Measurements from ENCODE around the gene TJP1.

DNA sequence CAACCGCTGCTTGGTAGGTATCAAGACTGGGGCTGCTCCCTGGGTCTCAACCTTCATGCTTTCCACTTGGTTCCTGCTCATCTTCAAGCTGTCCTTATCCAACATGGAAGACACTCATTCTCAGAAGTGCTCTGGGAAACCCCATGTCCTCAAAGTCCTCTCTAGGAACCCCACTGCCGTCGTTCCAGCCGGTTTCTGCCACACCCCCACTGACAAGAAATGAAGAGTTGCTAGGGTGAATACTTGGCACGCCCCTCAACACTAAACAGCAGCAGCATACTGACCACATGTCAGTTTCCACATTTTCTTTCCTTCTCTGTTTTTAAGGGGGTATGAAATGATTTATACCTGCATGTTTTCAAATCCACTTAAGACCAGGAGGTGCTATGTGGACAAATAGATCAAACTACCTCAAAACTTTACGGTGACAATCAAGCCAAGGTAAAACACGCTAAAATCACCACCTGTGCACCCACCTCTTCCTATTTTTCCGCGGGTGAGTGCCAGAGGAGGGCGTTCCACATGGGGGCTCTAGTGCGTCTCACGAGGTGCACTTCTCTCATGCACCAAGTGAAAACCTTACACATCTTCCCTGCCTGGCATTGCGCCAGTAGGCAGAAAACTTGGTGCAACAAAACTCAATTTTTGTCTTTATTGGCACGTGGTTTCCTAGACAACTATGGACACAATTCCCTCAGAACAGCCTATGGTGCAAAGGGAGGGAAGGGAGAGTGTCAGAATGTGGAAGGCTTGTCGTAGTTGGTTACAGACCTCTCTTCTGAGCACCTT, 125.1 kb downstream of the TJP1 start:
- no peak for TF ChIP-seq POLR2AphosphoS5 (IDR thresholded peaks at IDR 0.05; ENCODE audit: low read depth, low read length)
- no peak for TF ChIP-seq SIN3A (IDR thresholded peaks at IDR 0.05; ENCODE audit: borderline replicate concordance, insufficient read depth, low read length)
- no peak for TF ChIP-seq TAF1 (IDR thresholded peaks at IDR 0.05; ENCODE audit: borderline replicate concordance, insufficient read depth, low read length)
- TF ChIP-seq, protein P1, sequence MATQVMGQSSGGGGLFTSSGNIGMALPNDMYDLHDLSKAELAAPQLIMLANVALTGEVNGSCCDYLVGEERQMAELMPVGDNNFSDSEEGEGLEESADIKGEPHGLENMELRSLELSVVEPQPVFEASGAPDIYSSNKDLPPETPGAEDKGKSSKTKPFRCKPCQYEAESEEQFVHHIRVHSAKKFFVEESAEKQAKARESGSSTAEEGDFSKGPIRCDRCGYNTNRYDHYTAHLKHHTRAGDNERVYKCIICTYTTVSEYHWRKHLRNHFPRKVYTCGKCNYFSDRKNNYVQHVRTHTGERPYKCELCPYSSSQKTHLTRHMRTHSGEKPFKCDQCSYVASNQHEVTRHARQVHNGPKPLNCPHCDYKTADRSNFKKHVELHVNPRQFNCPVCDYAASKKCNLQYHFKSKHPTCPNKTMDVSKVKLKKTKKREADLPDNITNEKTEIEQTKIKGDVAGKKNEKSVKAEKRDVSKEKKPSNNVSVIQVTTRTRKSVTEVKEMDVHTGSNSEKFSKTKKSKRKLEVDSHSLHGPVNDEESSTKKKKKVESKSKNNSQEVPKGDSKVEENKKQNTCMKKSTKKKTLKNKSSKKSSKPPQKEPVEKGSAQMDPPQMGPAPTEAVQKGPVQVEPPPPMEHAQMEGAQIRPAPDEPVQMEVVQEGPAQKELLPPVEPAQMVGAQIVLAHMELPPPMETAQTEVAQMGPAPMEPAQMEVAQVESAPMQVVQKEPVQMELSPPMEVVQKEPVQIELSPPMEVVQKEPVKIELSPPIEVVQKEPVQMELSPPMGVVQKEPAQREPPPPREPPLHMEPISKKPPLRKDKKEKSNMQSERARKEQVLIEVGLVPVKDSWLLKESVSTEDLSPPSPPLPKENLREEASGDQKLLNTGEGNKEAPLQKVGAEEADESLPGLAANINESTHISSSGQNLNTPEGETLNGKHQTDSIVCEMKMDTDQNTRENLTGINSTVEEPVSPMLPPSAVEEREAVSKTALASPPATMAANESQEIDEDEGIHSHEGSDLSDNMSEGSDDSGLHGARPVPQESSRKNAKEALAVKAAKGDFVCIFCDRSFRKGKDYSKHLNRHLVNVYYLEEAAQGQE (IDR thresholded peaks at IDR 0.05; ENCODE audit: insufficient read depth in 1 of 2, low read depth in 2 of 2, low read length in 2 of 2), result no peak

Data from PFSK-1 (cell line).